Choroid plexus epithelial cell (primary cell): ENCODE results near the gene IQCB1.
A peak's percentile ranks its signal among the peaks of the same experiment; 100 is the strongest.

Experiments used
- DNase-seq: peaks from one replicate; pipeline ENCODE4 v3.0.0-alpha.2; 2010; ENCODE audit warnings: low read depth
- H3K4me3 ChIP-seq: 2 replicates; pipeline ENCODE4 v1.5.1; 2011; ENCODE audit warnings: low read depth, mild to moderate bottlenecking, control low read depth, low read length, moderate library complexity
- TF ChIP-seq, protein P1 (sequence below): conservative IDR thresholded peaks from 2 replicates; pipeline ENCODE4 v1.5.1; 2011; ENCODE audit warnings: low read depth, mild to moderate bottlenecking, control low read depth, inconsistent platforms, low read length, moderate library complexity

The IQCB1 gene

GRCh38 chr3:121735047-121735696 is 99.7 kb downstream of the IQCB1 start:
- TF ChIP-seq, protein P1, sequence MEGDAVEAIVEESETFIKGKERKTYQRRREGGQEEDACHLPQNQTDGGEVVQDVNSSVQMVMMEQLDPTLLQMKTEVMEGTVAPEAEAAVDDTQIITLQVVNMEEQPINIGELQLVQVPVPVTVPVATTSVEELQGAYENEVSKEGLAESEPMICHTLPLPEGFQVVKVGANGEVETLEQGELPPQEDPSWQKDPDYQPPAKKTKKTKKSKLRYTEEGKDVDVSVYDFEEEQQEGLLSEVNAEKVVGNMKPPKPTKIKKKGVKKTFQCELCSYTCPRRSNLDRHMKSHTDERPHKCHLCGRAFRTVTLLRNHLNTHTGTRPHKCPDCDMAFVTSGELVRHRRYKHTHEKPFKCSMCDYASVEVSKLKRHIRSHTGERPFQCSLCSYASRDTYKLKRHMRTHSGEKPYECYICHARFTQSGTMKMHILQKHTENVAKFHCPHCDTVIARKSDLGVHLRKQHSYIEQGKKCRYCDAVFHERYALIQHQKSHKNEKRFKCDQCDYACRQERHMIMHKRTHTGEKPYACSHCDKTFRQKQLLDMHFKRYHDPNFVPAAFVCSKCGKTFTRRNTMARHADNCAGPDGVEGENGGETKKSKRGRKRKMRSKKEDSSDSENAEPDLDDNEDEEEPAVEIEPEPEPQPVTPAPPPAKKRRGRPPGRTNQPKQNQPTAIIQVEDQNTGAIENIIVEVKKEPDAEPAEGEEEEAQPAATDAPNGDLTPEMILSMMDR, result no peak
- H3K4me3 ChIP-seq, result no peak overlapping the region
- DNase-seq, result peak; percentile 67

DNA sequence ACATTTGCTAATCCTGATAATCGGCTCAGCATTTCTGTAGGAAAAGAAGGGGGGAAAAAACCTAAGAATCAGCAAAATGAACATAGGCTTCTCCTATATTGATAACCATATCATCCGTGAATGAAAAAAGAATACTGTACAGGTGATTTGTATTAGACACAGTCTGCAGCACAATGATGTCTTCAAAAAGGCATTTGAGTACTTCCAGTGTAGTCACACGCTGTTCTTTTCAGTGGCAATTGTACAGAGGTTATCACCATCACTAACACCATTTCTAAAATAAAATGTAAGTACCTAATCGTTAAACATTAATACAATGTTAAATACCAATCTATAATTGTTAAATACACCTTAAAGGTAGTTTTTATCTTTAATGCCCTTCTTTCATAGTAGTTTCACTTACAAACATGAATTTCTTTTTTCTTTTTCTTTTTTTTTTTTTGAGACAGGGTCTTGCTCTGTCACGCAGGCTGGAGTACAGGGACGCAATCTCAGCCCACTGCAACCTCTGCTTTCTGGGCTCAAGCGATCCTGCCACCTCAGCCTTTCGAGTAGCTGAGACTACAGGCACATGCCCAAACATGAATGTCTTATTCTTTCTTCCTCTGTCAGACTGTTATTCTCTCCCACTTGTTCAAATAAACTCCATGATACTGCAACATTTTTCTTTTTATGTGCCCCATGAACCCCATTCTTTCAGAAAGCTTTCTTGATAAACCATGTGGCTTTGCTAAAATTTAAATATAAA is 103.7 kb downstream of the IQCB1 start:
- no peak for DNase-seq
- H3K4me3 ChIP-seq, result no peak overlapping the region
- TF ChIP-seq, protein P1, result no peak

DNA sequence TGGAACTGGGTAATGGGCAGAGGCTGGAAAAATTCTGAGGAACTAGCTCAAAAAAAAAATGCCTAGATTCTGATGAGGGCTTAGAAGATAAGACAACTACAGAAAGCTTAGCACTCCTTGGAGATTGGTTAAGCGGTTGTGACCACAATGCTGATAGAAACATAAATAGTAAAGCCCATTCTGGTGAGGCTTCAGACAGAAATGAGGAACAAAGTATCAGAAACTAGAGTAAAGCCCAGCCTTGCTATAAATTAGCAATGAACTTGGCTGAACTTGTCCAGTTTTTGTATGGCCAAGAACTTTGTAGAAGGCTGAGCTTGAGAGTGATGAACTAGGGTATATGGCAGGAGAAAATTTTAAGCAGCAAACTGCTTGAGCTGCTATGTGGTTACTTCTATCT is 110.7 kb downstream of the IQCB1 start:
- H3K4me3 ChIP-seq, result no peak overlapping the region
- DNase-seq, result no peak
- TF ChIP-seq, protein P1, result no peak

GRCh38 chr3:121723485-121723884 is 111.4 kb downstream of the IQCB1 start:
- no peak for DNase-seq
- H3K4me3 ChIP-seq, result no peak overlapping the region
- TF ChIP-seq, protein P1, result no peak

DNA sequence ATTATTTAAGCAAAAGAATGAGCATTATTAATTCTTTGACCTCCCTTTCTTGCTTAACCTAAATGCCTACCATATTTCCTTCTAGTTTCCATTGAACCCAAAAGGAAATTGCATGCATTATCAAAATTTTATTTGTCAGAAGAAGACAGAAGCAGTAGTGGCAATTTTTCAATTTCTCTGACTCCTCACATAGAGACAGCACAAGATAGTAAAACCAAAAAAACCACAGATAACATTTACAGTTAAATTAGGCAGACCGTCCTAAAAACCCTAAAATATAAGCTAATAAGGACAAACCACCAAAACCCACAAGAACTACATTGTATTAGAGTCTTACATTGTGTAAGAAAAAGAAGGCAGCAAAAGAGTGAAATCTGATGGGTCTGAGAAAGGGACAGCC is 112.4 kb downstream of the IQCB1 start:
- no peak overlapping the region for H3K4me3 ChIP-seq
- DNase-seq, result no peak
- TF ChIP-seq, protein P1, result no peak

GRCh38 chr3:121720163-121720562 is 114.7 kb downstream of the IQCB1 start:
- TF ChIP-seq, protein P1, result no peak
- no peak overlapping the region for H3K4me3 ChIP-seq
- DNase-seq, result no peak
